ENCODE measurements around the gene CASTOR1. TPM values are rescaled to one million over a fixed set of nuclear protein-coding genes. Genes with fewer than 3 reads are reported as not detected.

CASTOR1 gene
- total RNA-seq, 6 donors from 2014 or later, result 7.0 to 31.5 (median 22.1) TPM

- H3K9me3 ChIP-seq, result no peaks in the 10 kb centered on the region
- no peak for DNase-seq
- TF ChIP-seq POLR2AphosphoS5 (IDR thresholded peaks at IDR 0.05), result no peak
- no peak for TF ChIP-seq EP300 (IDR thresholded peaks at IDR 0.05)
- no peak for TF ChIP-seq CTCF (IDR thresholded peaks at IDR 0.05)
- no peak for TF ChIP-seq POLR2A (IDR thresholded peaks at IDR 0.05)
- H3K4me1 ChIP-seq, result peaks cover 10 to 17% (median 14%) of the 10 kb centered on the region in 4 donors
- no peaks in the 10 kb centered on the region for H3K36me3 ChIP-seq
- H3K27ac ChIP-seq, result peak overlapping the region in 1 of 4 donors; percentile 26
- 86 to 91% methylated on average over 9 of the region's 9 CpGs for WGBS, 2 donors
- no peaks in the 10 kb centered on the region for H3K27me3 ChIP-seq
- no peak overlapping the region for H3K4me3 ChIP-seq
- ATAC-seq (ENCODE audit: low FRiP score in 2 of 2), result no peak
These were observed 14.9 kb downstream of the CASTOR1 start for GRCh38 chr22:30274437-30274812.

- 60 to 64% methylated on average over 10 of the region's 10 CpGs for WGBS, 2 donors
- DNase-seq, result no peak
- TF ChIP-seq POLR2AphosphoS5 (IDR thresholded peaks at IDR 0.05) (no peak), CTCF (IDR thresholded peaks at IDR 0.05) (no peak)
- ATAC-seq (ENCODE audit: low FRiP score in 2 of 2), result no peak
- Histone ChIP-seq H3K4me1 (peaks cover 10 to 14% (median 11%) of the 10 kb centered on the region in 4 donors), H3K27me3 (no peaks in the 10 kb centered on the region), H3K9me3 (no peaks in the 10 kb centered on the region), H3K4me3 (no peak overlapping the region), H3K36me3 (no peaks in the 10 kb centered on the region), H3K27ac (peak overlapping the region in 1 of 4 donors; percentile 49)
These were observed 15.4 kb downstream of the CASTOR1 start for GRCh38 chr22:30273711-30274436.

- peak overlapping the region in 1 of 4 donors; percentile 49 for H3K27ac ChIP-seq
- TF ChIP-seq CTCF (IDR thresholded peaks at IDR 0.05), result no peak
- no peak for TF ChIP-seq EP300 (IDR thresholded peaks at IDR 0.05)
- TF ChIP-seq POLR2A (IDR thresholded peaks at IDR 0.05), result no peak
- peak; percentile 41 to 45 for TF ChIP-seq POLR2AphosphoS5 (IDR thresholded peaks at IDR 0.05)
These were observed 16.3 kb downstream of the CASTOR1 start for GRCh38 chr22:30272781-30273601.

GRCh38 chr22:30270832-30271231 is 18.5 kb downstream of the CASTOR1 start:
- WGBS, 2 donors, result 66 to 74% methylated on average over 13 to 16 of the region's 16 CpGs
- DNase-seq (peak in 1 of 2 donors; percentile 90), ATAC-seq (ENCODE audit: low FRiP score in 2 of 2) (peak; percentile 60 to 80)
- H3K4me1 ChIP-seq, result peaks cover 0 to 3% (median under 1%) of the 10 kb centered on the region in 4 donors
- no peak overlapping the region for H3K4me3 ChIP-seq
- H3K36me3 ChIP-seq, result no peaks in the 10 kb centered on the region
- H3K9me3 ChIP-seq, result no peaks in the 10 kb centered on the region
- no peaks in the 10 kb centered on the region for H3K27me3 ChIP-seq
- TF ChIP-seq EP300 (IDR thresholded peaks at IDR 0.05) (peak; percentile 25 to 72 (median 40)), CTCF (IDR thresholded peaks at IDR 0.05) (no peak), POLR2A (IDR thresholded peaks at IDR 0.05) (peak in 1 of 4 donors; percentile 64), POLR2AphosphoS5 (IDR thresholded peaks at IDR 0.05) (peak; percentile 80 to 88)
- H3K27ac ChIP-seq, result peak overlapping the region; percentile 30 to 79 (median 52)

More at GRCh38 chr22:30272781-30273601, 16.3 kb downstream of the CASTOR1 start:
- WGBS, 2 donors, result 63 to 70% methylated on average over 16 of the region's 16 CpGs
- H3K4me3 ChIP-seq, result no peak overlapping the region
- H3K9me3 ChIP-seq, result no peaks in the 10 kb centered on the region
- no peaks in the 10 kb centered on the region for H3K36me3 ChIP-seq
- no peaks in the 10 kb centered on the region for H3K27me3 ChIP-seq
- no peak for ATAC-seq (ENCODE audit: low FRiP score in 2 of 2)
- peaks cover 4 to 9% (median 7%) of the 10 kb centered on the region in 4 donors for H3K4me1 ChIP-seq
- peak in 1 of 2 donors; percentile 70 for DNase-seq

Measured in upper lobe of left lung (tissue), 6 donors.